Embryonic facial prominence (tissue), 1 donor: ENCODE measurements around the gene LPAR3.

Experiments
- DNase-seq: peaks from one replicate; pipeline ENCODE4 v3.0.0-alpha.2; 2016; ENCODE audit errors: extremely low spot score

The LPAR3 gene

DNA sequence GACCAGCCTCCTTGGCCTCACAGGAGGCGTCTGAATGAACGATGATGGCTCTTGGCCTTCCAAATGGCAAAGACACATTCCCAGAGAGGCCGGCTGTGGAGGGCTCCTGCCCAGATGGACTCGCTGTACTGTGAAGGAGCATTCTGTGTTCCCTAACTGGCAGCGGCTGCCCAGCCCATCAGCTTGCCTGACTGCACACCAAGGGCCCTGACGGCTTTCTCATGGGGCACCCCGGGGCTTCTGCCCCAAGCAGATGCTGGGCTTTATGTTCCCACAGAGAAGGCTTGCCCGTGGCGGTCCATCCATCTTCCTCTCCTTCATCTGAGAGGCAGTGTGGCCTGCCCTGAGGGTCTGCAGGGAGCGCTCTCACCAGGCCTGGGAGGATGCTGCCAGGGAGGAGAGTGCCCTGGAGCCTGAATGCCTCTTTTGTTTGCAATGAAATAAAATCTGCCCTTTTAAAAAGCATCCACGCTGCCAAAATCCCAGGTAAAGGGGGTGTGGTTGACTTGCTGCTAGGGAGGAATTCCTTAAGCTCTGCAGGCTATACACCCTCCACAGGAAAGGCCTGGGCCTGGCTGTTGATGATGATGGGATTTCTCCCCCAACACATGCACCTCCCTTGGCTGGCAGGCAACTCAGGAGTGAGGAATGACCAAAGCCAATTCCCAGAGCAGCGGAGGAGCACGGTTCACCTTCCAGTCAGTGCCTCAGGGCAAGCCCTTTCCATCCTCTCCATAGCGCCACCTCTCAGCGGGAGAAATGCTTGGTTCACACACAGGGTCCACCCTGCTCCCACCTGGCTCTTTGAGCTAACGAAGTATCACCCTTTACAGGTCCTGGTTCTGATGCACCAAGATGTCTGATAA lies 118.1 kb downstream of the LPAR3 start:
- DNase-seq: no peak

DNA sequence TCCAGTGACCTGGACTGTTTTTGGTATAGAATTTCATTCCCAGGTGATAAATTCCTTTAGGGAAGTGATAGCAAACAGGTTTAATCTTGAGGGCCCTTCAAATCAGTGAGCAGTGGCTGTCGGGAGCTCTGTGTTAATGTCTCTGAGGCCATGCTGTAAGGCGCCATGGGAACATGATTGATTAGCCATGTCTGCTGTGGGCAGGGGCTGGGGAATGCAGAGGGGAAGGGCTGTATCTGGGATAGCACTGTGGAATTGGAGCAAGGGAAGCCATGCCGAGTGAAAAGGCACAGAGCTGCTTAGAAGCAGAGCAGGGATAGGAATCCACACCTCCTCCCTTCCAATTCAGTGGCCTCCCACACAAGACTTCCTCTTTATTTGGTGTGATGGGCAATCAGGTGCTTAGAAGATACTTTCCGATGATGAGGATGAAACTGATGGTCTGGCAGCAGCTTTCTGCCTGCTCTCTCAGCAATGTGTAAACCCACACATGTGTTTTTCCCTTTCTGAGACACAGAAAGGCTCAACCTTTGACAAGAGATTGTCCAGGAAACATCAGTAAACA lies 119.0 kb downstream of the LPAR3 start:
- no peak for DNase-seq

DNA sequence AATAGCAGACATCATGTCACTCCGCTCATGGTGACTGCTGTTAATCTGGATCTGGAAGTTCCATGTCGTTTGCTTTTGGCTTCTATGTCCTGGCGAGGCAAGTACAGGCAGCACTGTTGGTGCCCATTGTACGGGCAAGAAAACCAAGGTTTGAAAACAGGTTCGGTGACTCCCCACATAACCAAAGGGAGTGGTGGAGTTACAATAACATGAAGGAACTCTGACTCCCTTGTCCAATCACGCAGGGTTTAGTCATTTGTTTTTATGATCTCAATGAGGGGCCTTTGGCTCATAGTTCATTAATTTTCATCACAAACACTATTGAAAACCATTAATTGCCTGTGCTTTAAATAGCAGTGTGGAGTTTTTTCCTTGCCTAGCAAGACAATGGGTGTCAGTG lies 119.8 kb downstream of the LPAR3 start:
- no peak for DNase-seq

DNA sequence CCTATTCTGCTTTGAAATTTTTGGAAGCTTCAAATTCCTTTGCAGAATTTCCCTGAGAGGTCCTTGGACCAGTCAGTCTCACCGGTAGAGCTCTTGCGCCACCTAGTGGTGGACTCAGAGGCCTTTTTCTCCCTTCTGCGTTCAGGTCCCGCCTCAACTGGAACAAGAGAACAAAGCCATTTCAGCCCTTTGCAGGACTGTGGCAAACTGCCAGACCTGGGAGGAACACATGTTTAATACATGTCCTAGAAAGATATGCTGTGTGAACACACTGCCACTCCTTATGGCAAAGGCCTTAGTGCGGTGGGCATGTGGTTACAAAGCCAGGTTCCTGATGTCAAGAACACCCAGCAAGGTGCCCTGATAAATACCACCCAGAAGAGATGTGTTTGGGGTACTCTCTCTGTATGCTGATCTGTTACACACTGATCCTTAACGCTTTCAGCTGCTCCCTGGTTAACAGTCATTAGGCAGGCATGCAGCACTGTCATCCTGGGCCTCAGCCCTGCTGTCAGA lies 120.5 kb downstream of the LPAR3 start:
- peak; percentile 40 for DNase-seq

DNA sequence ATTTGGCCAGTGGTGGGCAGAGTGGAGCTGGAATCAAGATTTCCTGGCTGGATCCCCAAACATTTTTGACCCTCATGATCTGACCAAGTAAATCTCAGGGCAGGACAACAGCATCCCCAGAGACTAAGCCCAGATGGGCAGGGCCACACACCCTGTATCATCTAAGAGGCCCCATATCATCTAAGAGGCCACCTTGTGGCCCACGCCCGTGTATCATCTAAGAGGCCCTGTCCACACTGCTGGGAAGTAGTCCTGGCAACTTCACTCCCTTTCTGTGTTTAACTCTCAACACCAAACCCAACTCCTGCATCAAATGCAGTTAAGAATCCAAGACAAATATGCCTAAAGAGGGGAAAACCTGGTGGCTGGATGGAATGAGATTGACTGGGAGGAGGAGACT lies 121.1 kb downstream of the LPAR3 start:
- no peak for DNase-seq

DNA sequence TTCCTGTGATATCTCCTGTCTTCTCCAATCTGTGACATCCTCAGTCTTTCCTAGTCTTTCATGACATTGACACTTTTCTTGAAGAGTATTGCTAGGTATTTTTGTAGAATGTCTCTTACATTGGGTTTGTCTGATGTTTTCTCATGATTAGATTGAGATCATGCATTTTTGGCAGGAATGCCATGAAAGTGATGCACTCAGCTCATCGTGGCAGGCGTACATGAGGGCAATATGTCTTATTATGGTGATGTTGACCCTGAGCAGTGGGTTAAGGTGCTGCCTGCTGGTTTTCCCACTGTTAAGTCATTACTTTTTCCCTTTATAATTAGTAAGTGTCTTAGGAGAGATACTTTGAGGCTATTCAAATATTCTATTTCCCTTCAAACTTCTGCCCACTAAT lies 122.5 kb downstream of the LPAR3 start:
- DNase-seq: no peak

DNA sequence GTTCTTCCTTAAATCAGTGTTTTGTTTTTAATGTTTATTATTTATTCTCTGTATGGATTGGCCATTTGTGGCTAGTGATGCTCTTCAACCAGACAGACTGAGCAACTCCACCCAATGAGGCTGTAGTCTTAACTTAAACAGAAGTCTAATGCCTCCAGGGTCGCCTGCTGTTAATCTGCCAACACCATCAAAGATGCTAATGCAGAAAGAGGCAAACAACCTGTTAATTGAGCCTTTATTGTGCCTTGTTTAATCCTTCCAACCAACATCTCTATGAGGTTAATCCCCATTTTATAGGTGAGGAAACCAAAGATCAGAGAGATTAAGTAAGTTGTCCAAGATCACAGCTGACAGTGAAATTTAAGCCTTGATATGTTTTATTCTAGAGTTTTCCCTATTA lies 123.4 kb downstream of the LPAR3 start:
- no peak for DNase-seq

DNA sequence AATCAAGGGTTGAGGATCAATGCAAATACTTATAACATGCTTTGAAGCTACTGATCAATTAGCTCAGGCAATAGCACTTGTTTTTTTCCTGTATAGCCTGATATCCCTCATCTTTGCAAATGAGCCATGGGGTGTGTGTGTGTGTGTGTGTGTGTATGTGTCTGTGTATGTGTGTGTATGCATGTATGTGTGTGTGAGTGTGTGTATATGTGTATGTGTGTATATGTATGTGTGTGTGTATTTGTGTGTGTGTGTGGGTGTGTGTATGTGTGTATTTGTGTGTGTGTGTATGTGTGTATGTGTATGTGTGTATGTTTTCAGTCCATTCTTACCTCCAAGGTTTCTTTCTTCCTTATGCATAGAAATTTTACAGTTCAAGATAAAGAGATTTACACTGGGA lies 124.4 kb downstream of the LPAR3 start:
- no peak for DNase-seq

DNA sequence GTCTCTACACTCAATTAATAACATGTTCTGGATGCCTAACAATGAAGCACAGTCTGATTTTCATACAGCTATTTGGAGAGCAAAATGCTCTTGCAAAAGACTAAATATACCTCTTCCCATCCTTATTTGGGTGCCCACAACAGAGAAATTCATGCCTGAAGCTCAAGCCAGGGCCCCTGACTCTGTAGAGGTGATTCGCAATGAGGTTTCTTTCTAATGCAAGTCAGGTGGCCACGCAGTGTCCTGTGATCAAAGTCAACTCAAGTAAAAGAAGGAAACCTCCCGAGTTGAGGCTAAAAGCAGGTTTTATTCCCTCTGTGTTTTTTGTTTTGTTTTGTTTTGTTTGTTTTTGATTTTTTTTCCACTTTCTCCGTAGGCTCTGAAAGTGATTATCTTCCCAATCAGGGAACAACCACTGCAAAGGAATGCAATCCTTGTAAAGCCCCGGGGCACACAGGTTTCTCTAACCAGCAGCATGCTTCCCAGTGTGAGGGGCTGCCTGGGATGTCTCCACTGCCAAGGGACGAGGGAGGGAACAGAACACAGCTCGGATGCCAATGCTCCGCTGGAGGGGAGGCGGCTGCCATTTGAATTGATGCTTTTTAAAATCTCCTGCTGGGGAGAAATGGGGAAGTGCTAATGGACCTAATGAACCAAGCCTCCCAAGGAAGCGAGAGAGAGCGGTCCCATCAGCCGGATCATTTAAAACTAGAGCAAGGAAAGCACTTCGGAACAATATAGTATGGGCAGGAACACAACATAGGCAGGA lies 128.9 kb downstream of the LPAR3 start:
- no peak for DNase-seq

DNA sequence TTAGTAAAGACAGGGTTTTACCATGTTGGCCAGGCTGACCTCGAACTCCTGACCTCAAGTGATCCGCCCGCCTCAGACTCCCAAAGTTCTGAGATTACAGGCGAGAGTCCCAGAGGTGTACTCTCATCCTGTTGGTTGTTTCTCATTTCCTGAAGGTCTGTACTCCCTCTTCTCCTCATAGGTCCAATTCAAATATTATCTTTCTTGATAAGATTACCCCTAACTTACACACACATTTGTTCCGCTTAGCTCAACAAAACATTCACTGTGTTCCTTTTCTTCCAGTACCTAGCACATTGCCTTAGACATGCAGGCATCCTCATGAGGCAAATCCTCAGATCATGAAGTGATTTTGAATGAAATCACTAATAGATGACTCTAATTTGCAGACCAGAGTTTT lies 130.3 kb downstream of the LPAR3 start:
- DNase-seq: no peak
